ENCODE measurements around the gene PDGFB. TPM values are rescaled to one million over a fixed set of nuclear protein-coding genes. Genes with fewer than 3 reads are reported as not detected.

Gene PDGFB
- total RNA-seq, 1 experiment from 2014 or later, result 2.9 TPM

DNA sequence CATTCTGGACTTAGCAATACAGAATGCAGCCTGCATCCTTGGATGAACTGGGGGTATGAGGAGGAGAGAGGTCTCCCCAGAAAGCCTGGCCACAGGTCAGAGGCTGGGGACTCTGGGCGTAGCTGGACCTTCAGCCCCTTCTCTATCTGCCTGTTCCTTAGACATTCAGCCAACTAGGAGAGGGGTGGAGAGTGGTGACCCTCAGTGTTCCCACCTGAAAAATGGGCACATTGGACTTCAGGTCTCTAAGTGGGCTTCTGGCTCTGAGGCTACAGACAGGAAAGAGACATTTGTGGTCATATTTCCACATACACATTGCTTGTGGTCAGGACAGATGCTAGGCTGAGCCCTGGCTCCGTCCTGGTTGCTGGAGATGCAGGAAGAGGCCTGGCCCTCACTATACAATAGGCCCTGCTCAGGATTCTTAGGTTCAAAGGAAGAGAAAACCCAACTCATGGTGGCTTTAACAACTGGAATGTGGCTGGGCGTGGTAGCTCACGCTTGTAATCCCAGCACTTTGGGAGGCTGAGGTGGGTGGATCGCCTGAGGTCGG is 62.2 kb downstream of the PDGFB start:
- H3K27ac ChIP-seq (ENCODE audit: low read length), result no peak overlapping the region
- H3K4me3 ChIP-seq (ENCODE audit: low read length), result no peak overlapping the region
- H3K79me2 ChIP-seq (ENCODE audit: low read length), result no peaks in the 10 kb centered on the region
- no peaks in the 10 kb centered on the region for H3K9me3 ChIP-seq (ENCODE audit: low read length)
- H3K4me1 ChIP-seq (ENCODE audit: low read length), result no peaks in the 10 kb centered on the region
- H3K9ac ChIP-seq (ENCODE audit: low read length), result no peak overlapping the region
- no peak overlapping the region for H3K4me2 ChIP-seq (ENCODE audit: low read depth, low read length, poor library complexity, severe bottlenecking)
- H3K9me2 ChIP-seq (replicated peaks; ENCODE audit: insufficient read depth, low read length), result no peaks in the 10 kb centered on the region
- H3K36me3 ChIP-seq (ENCODE audit: insufficient read depth, low read length), result no peaks in the 10 kb centered on the region
- H2AFZ ChIP-seq (ENCODE audit: low read length), result no peak overlapping the region
- H3K27me3 ChIP-seq (ENCODE audit: low read length), result no peaks in the 10 kb centered on the region
- H4K20me1 ChIP-seq (ENCODE audit: insufficient read depth, low read depth, low read length), result no peaks in the 10 kb centered on the region
- no peak for DNase-seq

DNA sequence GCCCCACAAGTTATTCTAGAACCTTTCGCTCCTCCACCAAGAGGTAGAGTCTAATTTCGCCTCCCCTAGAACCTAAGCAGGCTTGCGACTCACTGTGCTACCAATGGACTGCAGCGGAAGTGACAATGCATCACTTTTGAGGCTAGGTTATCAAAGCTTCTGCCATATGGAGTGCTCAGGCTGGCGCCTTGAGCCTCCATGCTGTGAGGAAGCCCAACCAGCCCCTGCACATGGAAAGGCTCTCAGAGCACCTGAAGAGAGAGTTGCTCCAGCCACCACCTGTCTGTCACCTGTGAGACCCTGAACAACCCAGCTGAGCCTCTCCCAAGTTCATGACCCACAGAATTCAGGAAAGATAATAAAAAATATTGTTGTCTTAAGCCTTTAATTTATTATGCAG is 63.0 kb downstream of the PDGFB start:
- no peaks in the 10 kb centered on the region for H3K36me3 ChIP-seq (ENCODE audit: insufficient read depth, low read length)
- no peaks in the 10 kb centered on the region for H3K79me2 ChIP-seq (ENCODE audit: low read length)
- H3K9me2 ChIP-seq (replicated peaks; ENCODE audit: insufficient read depth, low read length), result no peaks in the 10 kb centered on the region
- no peak overlapping the region for H2AFZ ChIP-seq (ENCODE audit: low read length)
- DNase-seq, result no peak
- no peaks in the 10 kb centered on the region for H4K20me1 ChIP-seq (ENCODE audit: insufficient read depth, low read depth, low read length)
- H3K4me1 ChIP-seq (ENCODE audit: low read length), result no peaks in the 10 kb centered on the region
- H3K9me3 ChIP-seq (ENCODE audit: low read length), result no peaks in the 10 kb centered on the region
- no peaks in the 10 kb centered on the region for H3K27me3 ChIP-seq (ENCODE audit: low read length)
- H3K9ac ChIP-seq (ENCODE audit: low read length), result no peak overlapping the region
- H3K27ac ChIP-seq (ENCODE audit: low read length), result no peak overlapping the region
- no peak overlapping the region for H3K4me3 ChIP-seq (ENCODE audit: low read length)
- no peak overlapping the region for H3K4me2 ChIP-seq (ENCODE audit: low read depth, low read length, poor library complexity, severe bottlenecking)

DNA sequence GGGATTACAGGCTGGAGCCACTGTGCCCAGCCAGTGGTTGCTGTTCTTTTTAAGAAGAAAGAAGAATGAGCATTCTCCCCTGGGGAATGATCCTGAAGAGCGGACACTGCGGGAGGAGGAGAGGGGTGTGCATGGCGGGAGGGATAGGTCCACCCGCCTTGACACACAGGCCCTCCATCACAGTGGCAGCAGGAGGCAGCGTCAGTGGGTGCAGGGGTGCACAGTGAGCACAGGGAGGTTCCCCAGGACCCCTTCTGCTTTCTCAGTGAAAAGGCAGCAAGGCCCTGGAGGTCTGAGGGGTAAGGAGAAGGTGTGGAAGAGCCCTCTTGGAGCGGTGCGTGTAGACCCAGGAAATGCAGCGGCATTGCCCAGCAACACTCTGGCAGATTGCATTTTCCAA is 63.4 kb downstream of the PDGFB start:
- Histone ChIP-seq H3K9me3 (ENCODE audit: low read length) (no peaks in the 10 kb centered on the region), H3K4me2 (ENCODE audit: low read depth, low read length, poor library complexity, severe bottlenecking) (no peak overlapping the region), H3K36me3 (ENCODE audit: insufficient read depth, low read length) (no peaks in the 10 kb centered on the region), H4K20me1 (ENCODE audit: insufficient read depth, low read depth, low read length) (no peaks in the 10 kb centered on the region), H2AFZ (ENCODE audit: low read length) (no peak overlapping the region), H3K27me3 (ENCODE audit: low read length) (no peaks in the 10 kb centered on the region), H3K9ac (ENCODE audit: low read length) (no peak overlapping the region), H3K4me3 (ENCODE audit: low read length) (no peak overlapping the region), H3K79me2 (ENCODE audit: low read length) (no peaks in the 10 kb centered on the region), H3K27ac (ENCODE audit: low read length) (no peak overlapping the region), H3K4me1 (ENCODE audit: low read length) (no peaks in the 10 kb centered on the region), H3K9me2 (replicated peaks; ENCODE audit: insufficient read depth, low read length) (no peaks in the 10 kb centered on the region)
- no peak for DNase-seq

DNA sequence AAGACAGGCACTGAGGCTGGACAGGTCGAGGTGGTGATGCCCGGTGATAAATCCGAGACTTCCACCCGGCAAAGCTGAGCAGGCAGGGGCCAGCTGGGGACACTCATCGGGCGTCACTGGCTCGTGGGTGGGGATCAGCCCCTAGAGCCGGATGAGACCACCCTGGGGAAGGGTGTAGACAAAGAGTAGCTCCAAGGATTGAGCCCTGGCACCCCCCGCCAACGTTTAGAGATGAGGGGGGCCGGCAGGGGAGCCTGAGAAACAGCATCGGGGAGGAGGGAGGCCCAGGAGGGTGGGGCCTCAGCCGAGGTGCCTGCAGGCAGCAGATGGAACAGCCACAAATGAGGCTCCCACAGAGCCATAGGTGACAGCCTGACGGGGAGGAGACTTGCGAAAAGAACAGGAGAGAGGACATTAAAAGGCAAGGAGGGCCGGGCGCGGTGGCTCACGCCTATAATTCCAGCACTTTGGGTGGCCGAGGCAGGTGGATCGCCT is 64.9 kb downstream of the PDGFB start:
- no peaks in the 10 kb centered on the region for H3K27me3 ChIP-seq (ENCODE audit: low read length)
- DNase-seq, result no peak
- no peaks in the 10 kb centered on the region for H3K9me2 ChIP-seq (replicated peaks; ENCODE audit: insufficient read depth, low read length)
- no peaks in the 10 kb centered on the region for H3K4me1 ChIP-seq (ENCODE audit: low read length)
- no peak overlapping the region for H3K4me2 ChIP-seq (ENCODE audit: low read depth, low read length, poor library complexity, severe bottlenecking)
- H3K27ac ChIP-seq (ENCODE audit: low read length), result no peak overlapping the region
- no peaks in the 10 kb centered on the region for H3K79me2 ChIP-seq (ENCODE audit: low read length)
- H3K36me3 ChIP-seq (ENCODE audit: insufficient read depth, low read length), result no peaks in the 10 kb centered on the region
- no peak overlapping the region for H3K4me3 ChIP-seq (ENCODE audit: low read length)
- H3K9ac ChIP-seq (ENCODE audit: low read length), result no peak overlapping the region
- H4K20me1 ChIP-seq (ENCODE audit: insufficient read depth, low read depth, low read length), result no peaks in the 10 kb centered on the region
- H3K9me3 ChIP-seq (ENCODE audit: low read length), result no peaks in the 10 kb centered on the region
- H2AFZ ChIP-seq (ENCODE audit: low read length), result no peak overlapping the region

DNA sequence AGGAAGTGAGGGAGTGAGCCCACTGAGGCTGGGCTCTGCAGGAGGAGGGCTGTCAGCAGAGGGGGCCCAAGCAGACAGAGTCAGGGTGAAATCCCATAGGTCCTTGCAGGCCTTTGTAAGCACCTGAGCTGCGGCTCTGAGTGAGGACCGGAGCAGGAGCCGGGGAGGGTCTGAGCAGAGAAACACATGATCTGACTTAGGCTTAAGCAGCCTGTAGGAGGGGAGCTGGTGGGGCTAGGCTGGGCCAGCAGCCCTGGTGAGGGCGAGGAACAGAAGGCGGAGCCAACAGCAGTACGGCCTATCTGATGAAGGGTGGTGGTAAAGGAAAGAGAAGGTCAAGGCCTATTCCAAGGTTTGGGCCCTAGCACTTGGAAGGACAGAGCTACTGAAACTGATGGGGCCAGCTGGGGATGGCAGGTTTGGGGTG is 65.4 kb downstream of the PDGFB start:
- Histone ChIP-seq H2AFZ (ENCODE audit: low read length) (no peak overlapping the region), H3K27me3 (ENCODE audit: low read length) (no peaks in the 10 kb centered on the region), H3K9ac (ENCODE audit: low read length) (no peak overlapping the region), H3K27ac (ENCODE audit: low read length) (no peak overlapping the region), H3K4me1 (ENCODE audit: low read length) (no peaks in the 10 kb centered on the region), H3K4me3 (ENCODE audit: low read length) (no peak overlapping the region), H3K9me2 (replicated peaks; ENCODE audit: insufficient read depth, low read length) (no peaks in the 10 kb centered on the region), H3K79me2 (ENCODE audit: low read length) (no peaks in the 10 kb centered on the region), H3K4me2 (ENCODE audit: low read depth, low read length, poor library complexity, severe bottlenecking) (no peak overlapping the region), H4K20me1 (ENCODE audit: insufficient read depth, low read depth, low read length) (no peaks in the 10 kb centered on the region), H3K9me3 (ENCODE audit: low read length) (no peaks in the 10 kb centered on the region), H3K36me3 (ENCODE audit: insufficient read depth, low read length) (no peaks in the 10 kb centered on the region)
- DNase-seq, result no peak

DNA sequence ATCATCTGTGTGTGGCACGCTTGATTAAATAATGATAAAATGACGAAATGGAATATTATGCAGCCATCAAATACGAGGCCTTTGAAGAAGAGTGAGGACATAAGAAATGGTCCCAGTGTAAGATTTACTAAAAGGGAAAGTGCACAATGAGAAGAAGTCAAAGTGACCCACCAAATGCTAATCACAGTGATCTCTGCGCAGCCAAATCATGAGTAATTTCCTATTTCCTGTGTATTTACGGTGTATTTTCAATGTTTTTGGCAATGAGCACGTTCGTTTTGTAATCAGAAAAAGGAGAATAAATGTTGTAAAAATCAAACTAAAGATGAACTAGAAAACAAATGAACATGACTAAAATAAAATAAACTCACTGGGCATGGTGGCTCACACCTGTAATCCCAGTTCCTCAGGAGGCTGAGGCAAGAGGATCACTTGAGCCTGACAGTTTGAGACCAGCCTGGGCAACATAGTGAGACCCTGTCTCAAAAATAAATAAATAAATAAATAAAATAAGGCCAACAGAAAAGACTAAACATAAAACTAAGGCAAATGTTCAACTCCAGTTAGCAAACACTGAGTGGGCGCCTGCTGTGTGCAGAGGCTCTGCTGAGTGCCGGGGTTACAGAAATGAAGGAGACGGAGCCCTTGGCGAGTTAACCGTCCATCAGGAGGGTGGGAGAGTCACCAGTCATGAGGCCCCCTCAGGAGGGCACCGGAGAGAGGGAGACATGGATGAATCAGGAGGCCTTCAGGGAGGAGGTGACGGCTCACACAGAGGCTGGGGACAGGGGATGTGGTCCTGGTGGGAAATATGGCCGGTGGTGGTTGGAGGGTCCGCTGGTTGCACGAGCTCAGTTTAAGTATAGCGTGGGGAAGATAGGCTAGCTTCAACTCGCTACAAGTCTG is 66.3 kb downstream of the PDGFB start:
- no peak overlapping the region for H3K27ac ChIP-seq (ENCODE audit: low read length)
- no peaks in the 10 kb centered on the region for H3K79me2 ChIP-seq (ENCODE audit: low read length)
- H3K4me2 ChIP-seq (ENCODE audit: low read depth, low read length, poor library complexity, severe bottlenecking), result no peak overlapping the region
- no peak overlapping the region for H2AFZ ChIP-seq (ENCODE audit: low read length)
- no peaks in the 10 kb centered on the region for H3K4me1 ChIP-seq (ENCODE audit: low read length)
- no peak overlapping the region for H3K4me3 ChIP-seq (ENCODE audit: low read length)
- no peak overlapping the region for H3K9ac ChIP-seq (ENCODE audit: low read length)
- H3K27me3 ChIP-seq (ENCODE audit: low read length), result no peaks in the 10 kb centered on the region
- H3K9me2 ChIP-seq (replicated peaks; ENCODE audit: insufficient read depth, low read length), result no peaks in the 10 kb centered on the region
- no peaks in the 10 kb centered on the region for H4K20me1 ChIP-seq (ENCODE audit: insufficient read depth, low read depth, low read length)
- no peaks in the 10 kb centered on the region for H3K9me3 ChIP-seq (ENCODE audit: low read length)
- DNase-seq, result no peak
- H3K36me3 ChIP-seq (ENCODE audit: insufficient read depth, low read length), result no peaks in the 10 kb centered on the region

DNA sequence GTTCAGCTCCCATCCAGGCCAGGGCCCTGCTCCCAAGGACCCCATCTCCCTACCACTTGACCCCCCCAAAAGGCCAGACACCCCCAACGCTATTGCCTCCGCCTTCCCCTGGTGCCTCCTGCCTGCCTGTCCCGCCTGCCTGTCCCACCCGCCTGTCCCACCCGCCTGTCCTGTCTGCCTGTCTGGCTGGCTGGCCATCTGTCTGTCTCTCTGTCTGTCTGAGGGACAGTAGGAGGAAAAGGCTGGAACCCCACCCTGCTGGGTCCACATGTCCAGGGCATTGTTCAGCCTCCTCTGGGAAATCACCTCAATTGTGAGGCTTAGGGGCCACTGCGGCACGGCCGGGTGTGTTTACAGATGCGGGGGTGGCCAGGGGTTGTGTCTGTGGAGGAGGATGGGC is 67.0 kb downstream of the PDGFB start:
- H3K27me3 ChIP-seq (ENCODE audit: low read length), result no peaks in the 10 kb centered on the region
- no peaks in the 10 kb centered on the region for H3K9me2 ChIP-seq (replicated peaks; ENCODE audit: insufficient read depth, low read length)
- no peak overlapping the region for H3K27ac ChIP-seq (ENCODE audit: low read length)
- H4K20me1 ChIP-seq (ENCODE audit: insufficient read depth, low read depth, low read length), result no peaks in the 10 kb centered on the region
- no peak overlapping the region for H3K4me3 ChIP-seq (ENCODE audit: low read length)
- no peak for DNase-seq
- no peak overlapping the region for H2AFZ ChIP-seq (ENCODE audit: low read length)
- H3K4me2 ChIP-seq (ENCODE audit: low read depth, low read length, poor library complexity, severe bottlenecking), result no peak overlapping the region
- H3K9me3 ChIP-seq (ENCODE audit: low read length), result no peaks in the 10 kb centered on the region
- no peaks in the 10 kb centered on the region for H3K36me3 ChIP-seq (ENCODE audit: insufficient read depth, low read length)
- H3K9ac ChIP-seq (ENCODE audit: low read length), result no peak overlapping the region
- no peaks in the 10 kb centered on the region for H3K79me2 ChIP-seq (ENCODE audit: low read length)
- no peaks in the 10 kb centered on the region for H3K4me1 ChIP-seq (ENCODE audit: low read length)

DNA sequence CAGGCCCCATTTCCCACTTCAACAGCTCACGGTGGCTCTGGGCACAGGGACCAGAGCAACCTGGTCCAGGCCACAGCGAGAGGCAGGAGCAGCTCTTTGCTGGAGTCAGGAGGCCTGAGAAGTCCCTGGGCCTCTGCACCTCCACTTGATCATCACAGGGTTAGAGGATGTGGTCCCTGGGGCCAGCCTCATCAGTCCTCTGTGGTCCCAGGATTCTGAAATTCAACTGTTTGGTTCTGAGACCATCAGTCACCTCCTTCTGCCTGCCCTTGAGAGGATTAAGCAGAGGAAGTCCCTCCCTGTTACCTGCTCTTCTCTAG is 67.4 kb downstream of the PDGFB start:
- Histone ChIP-seq H3K4me2 (ENCODE audit: low read depth, low read length, poor library complexity, severe bottlenecking) (no peak overlapping the region), H3K27ac (ENCODE audit: low read length) (no peak overlapping the region), H3K9me3 (ENCODE audit: low read length) (no peaks in the 10 kb centered on the region), H3K36me3 (ENCODE audit: insufficient read depth, low read length) (no peaks in the 10 kb centered on the region), H4K20me1 (ENCODE audit: insufficient read depth, low read depth, low read length) (no peaks in the 10 kb centered on the region), H3K9ac (ENCODE audit: low read length) (no peak overlapping the region), H3K9me2 (replicated peaks; ENCODE audit: insufficient read depth, low read length) (no peaks in the 10 kb centered on the region), H3K27me3 (ENCODE audit: low read length) (no peaks in the 10 kb centered on the region), H3K79me2 (ENCODE audit: low read length) (no peaks in the 10 kb centered on the region), H3K4me1 (ENCODE audit: low read length) (no peaks in the 10 kb centered on the region), H3K4me3 (ENCODE audit: low read length) (no peak overlapping the region), H2AFZ (ENCODE audit: low read length) (no peak overlapping the region)
- no peak for DNase-seq

Data from Karpas-422 (cell line).